ENCODE data around the gene LIPH. TPM values are rescaled to one million over a fixed set of nuclear protein-coding genes. Genes with fewer than 3 reads are reported as not detected.
"Not testable (repeated sequence)": the region's sequence is repeated elsewhere in the genome, so short reads cannot be mapped to it uniquely, and the experiment has no call there.

Gene LIPH
- total and polyA plus RNA-seq, 5 donors: 0.07 to 0.62 (median 0.20) TPM

DNA sequence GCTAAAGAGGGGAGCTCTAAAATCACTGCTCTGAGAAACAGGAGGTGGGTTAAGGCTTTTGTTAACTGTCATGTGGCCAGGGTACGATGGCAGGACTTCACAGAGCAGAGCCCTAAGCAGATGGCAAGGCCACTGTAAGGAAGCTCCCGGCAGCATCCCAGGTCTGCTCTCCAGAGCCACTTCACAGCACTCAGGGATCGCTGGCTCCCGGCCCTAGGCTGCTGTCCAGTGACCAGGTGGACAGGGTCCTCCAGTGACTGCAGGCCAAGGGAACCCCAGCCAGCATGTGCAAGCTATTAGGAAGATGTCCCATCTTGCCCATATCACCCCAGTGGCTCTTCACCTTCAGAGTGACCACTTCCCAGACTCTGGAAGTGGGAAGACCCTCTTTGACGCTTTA is 63.9 kb downstream of the LIPH start:
- Histone ChIP-seq H3K9me3 (ENCODE audit: control insufficient read depth, low read length) (no peaks in the 10 kb centered on the region), H3K4me3 (ENCODE audit: low read length) (no peak overlapping the region), H3K27me3 (ENCODE audit: control insufficient read depth, insufficient read depth) (no peaks in the 10 kb centered on the region), H3K4me1 (ENCODE audit: control insufficient read depth, insufficient read depth, low read length) (no peaks in the 10 kb centered on the region), H3K27ac (ENCODE audit: low read length) (no peak overlapping the region)
- WGBS: 92% methylated on average over 5 of the region's 5 CpGs
- ATAC-seq (peak in 1 of 2 donors; percentile 29), DNase-seq (no peak)
- intact Hi-C loops (cut with DNase I): no loop called here

GRCh38 chr3:185486394-185486793 is 66.0 kb downstream of the LIPH start:
- Histone ChIP-seq H3K4me1 (ENCODE audit: control insufficient read depth, insufficient read depth, low read length) (no peaks in the 10 kb centered on the region), H3K4me3 (ENCODE audit: low read length) (no peak overlapping the region), H3K27me3 (ENCODE audit: control insufficient read depth, insufficient read depth) (no peaks in the 10 kb centered on the region), H3K27ac (ENCODE audit: low read length) (no peak overlapping the region), H3K9me3 (ENCODE audit: control insufficient read depth, low read length) (no peaks in the 10 kb centered on the region)
- DNase-seq: no peak
- intact Hi-C loops (cut with DNase I): no loop called here
- WGBS: 98% methylated on average over 5 of the region's 5 CpGs
- ATAC-seq: no peak

- 58% methylated on average over 3 of the region's 3 CpGs for WGBS
- no peak overlapping the region for H3K27ac ChIP-seq (ENCODE audit: low read length)
- H3K9me3 ChIP-seq (ENCODE audit: control insufficient read depth, low read length): no peaks in the 10 kb centered on the region
- intact Hi-C loops (cut with DNase I): no loop called here
- H3K27me3 ChIP-seq (ENCODE audit: control insufficient read depth, insufficient read depth): no peaks in the 10 kb centered on the region
- DNase-seq (no peak), ATAC-seq (no peak)
- H3K4me1 ChIP-seq (ENCODE audit: control insufficient read depth, insufficient read depth, low read length): no peaks in the 10 kb centered on the region
- H3K4me3 ChIP-seq (ENCODE audit: low read length): no peak overlapping the region
Measured at GRCh38 chr3:185484296-185484695, 68.1 kb downstream of the LIPH start.

DNA sequence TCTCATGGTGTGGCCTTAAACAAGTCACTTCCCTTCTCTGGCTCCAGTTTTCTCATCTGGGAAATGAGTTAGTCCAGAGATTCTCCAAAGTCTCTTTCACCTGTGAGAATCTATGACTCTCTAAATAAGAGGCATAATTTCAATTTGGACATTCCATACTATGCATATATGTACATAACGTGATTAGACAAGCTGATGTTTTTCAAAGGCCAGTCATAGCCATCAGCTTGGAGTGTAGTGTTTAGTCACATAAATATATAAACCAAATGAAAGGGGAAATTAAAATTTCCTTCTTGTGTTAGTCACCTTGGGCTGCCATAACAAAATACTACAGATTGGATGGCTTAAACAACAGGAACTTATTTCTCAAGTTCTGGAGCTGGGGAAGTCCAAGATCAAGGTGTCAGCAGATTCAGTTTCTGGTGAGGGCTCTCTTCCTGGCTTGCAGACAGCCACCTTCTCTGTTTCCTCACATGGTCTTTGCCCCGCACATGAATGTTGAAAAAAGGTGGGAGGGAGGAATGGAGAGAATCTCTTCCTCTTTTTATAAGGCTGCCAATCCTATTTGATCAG is 72.9 kb downstream of the LIPH start:
- intact Hi-C loops (cut with DNase I): no loop called here
- no peak for DNase-seq
- Histone ChIP-seq H3K4me3 (ENCODE audit: low read length) (no peak overlapping the region), H3K4me1 (ENCODE audit: control insufficient read depth, insufficient read depth, low read length) (no peaks in the 10 kb centered on the region), H3K27me3 (ENCODE audit: control insufficient read depth, insufficient read depth) (no peaks in the 10 kb centered on the region), H3K27ac (ENCODE audit: low read length) (no peak overlapping the region), H3K9me3 (ENCODE audit: control insufficient read depth, low read length) (no peaks in the 10 kb centered on the region)
- 92% methylated on average over 2 of the region's 2 CpGs for WGBS
- ATAC-seq: no peak

DNA sequence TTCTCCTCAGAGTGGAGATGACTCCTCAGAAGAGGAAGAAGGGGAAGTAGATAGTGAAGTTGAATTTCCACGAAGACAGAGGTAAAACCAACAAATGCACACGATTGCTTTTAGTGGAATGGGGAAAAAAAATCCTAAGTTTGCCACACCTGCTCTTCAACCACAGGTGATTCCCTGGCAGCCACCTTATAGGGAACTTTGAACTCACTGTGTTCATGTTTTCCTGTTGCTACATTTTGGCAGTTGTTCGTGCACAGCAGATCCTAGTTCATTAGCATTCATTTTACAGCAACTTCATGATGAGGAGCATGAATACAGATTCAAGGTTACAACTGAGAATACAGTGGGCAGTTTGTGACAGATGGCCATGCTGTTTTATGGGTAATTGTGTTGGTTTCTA is 75.1 kb downstream of the LIPH start:
- no peak overlapping the region for H3K27ac ChIP-seq (ENCODE audit: low read length)
- no peaks in the 10 kb centered on the region for H3K4me1 ChIP-seq (ENCODE audit: control insufficient read depth, insufficient read depth, low read length)
- no peaks in the 10 kb centered on the region for H3K9me3 ChIP-seq (ENCODE audit: control insufficient read depth, low read length)
- intact Hi-C loops (cut with DNase I): no loop called here
- H3K4me3 ChIP-seq (ENCODE audit: low read length): no peak overlapping the region
- ATAC-seq (no peak), DNase-seq (no peak)
- 82% methylated on average over 3 of the region's 3 CpGs for WGBS
- H3K27me3 ChIP-seq (ENCODE audit: control insufficient read depth, insufficient read depth): no peaks in the 10 kb centered on the region

DNA sequence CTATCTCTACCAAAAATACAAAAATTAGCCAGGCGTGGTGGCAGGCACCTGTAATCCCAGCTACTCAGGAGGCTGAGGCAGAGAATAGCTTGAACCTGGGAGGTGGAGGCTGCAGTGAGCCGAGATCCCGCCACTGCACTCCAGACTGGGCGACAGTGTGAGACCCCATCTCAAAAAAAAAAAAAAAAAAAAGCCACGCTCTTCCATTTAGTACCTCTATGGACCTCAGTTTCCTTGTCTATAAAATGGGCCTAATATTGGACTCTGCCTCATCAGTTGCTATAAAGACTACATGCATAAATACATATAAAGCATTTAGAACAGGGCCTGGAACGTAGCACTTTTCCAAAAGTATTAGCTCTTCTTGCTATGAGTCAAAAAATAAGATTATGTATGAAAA is 77.5 kb downstream of the LIPH start:
- H3K27ac ChIP-seq (ENCODE audit: low read length); H3K9me3 ChIP-seq (ENCODE audit: control insufficient read depth, low read length); H3K4me3 ChIP-seq (ENCODE audit: low read length); DNase-seq; H3K4me1 ChIP-seq (ENCODE audit: control insufficient read depth, insufficient read depth, low read length); ATAC-seq; H3K27me3 ChIP-seq (ENCODE audit: control insufficient read depth, insufficient read depth); intact Hi-C loops (cut with DNase I): not testable (repeated sequence)
- WGBS: 96% methylated on average over 6 of the region's 6 CpGs

- Histone ChIP-seq H3K27ac (ENCODE audit: low read length) (no peak overlapping the region), H3K9me3 (ENCODE audit: control insufficient read depth, low read length) (no peaks in the 10 kb centered on the region), H3K27me3 (ENCODE audit: control insufficient read depth, insufficient read depth) (no peaks in the 10 kb centered on the region), H3K4me3 (ENCODE audit: low read length) (no peak overlapping the region), H3K4me1 (ENCODE audit: control insufficient read depth, insufficient read depth, low read length) (no peaks in the 10 kb centered on the region)
- intact Hi-C loops (cut with DNase I): no loop called here
- DNase-seq: no peak
- WGBS: 93% methylated on average over 15 of the region's 15 CpGs
- ATAC-seq: no peak
Measured at GRCh38 chr3:185473290-185473815, 79.0 kb downstream of the LIPH start.

DNA sequence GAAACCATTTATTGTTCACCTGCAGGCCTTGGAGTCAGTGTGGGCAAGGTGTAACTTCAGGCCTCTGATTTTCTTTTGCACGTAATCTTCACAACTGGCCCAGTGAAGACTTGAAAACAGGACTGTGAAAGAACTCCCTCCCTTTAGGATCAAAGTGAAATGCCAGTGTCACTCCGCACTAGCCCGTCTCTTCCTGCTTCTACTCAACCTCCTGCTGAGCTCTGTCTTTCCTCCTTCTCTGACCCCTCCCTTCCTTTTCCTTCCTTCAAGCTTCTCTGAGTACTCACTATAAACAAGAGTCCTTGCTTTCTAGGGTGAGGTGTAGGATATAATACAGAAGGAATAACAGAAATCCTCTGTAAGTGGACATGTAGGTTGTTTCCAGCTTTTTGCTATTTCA is 82.1 kb downstream of the LIPH start:
- ATAC-seq (no peak), DNase-seq (no peak)
- Histone ChIP-seq H3K4me1 (ENCODE audit: control insufficient read depth, insufficient read depth, low read length) (no peaks in the 10 kb centered on the region), H3K9me3 (ENCODE audit: control insufficient read depth, low read length) (no peaks in the 10 kb centered on the region), H3K4me3 (ENCODE audit: low read length) (no peak overlapping the region), H3K27ac (ENCODE audit: low read length) (no peak overlapping the region), H3K27me3 (ENCODE audit: control insufficient read depth, insufficient read depth) (no peaks in the 10 kb centered on the region)
- 74% methylated on average over 3 of the region's 3 CpGs for WGBS
- intact Hi-C loops (cut with DNase I): no loop called here

DNA sequence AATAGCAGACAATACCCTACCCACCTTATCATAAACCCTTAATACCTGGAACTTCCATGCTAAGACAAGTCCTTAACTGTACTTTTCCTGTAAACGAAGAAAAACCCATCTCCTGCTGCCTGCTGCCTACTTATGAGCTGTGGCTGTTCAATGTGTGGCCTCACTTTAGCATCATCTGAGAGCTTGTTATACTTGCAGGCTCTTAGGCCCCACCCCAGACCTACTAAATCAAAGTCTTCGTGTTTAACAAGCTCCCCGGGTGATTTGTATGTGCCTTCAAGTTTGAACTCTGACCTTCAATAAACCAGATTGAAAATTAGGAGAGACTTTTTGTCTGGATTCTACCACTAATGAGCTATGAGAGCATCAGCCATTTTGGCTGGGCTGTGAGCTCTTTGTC is 82.8 kb downstream of the LIPH start:
- DNase-seq: no peak
- intact Hi-C loops (cut with DNase I): no loop called here
- Histone ChIP-seq H3K27me3 (ENCODE audit: control insufficient read depth, insufficient read depth) (no peaks in the 10 kb centered on the region), H3K4me3 (ENCODE audit: low read length) (no peak overlapping the region), H3K9me3 (ENCODE audit: control insufficient read depth, low read length) (no peaks in the 10 kb centered on the region), H3K4me1 (ENCODE audit: control insufficient read depth, insufficient read depth, low read length) (no peaks in the 10 kb centered on the region), H3K27ac (ENCODE audit: low read length) (no peak overlapping the region)
- ATAC-seq: no peak
- WGBS: 84% methylated on average over 3 of the region's 3 CpGs

DNA sequence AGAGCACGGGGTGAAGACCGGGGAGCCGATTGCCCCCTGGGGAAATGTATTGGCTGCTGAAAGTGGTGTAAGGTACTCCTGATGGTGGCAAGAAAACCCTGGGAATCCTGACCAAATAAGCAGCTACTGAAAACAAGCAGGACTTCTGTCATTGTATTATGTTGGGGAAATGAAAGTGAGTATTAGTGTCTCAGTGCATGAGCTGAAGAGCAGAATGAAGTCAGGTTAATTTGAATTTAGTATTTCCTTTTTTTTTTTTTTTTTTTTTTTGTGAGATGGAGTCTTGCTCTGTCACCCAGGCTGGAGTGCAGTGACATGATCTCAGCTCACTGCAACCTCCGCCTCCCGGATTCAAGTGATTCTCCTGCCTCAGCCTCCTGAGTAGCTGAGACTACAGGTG is 86.3 kb downstream of the LIPH start:
- 95% methylated on average over 5 of the region's 5 CpGs for WGBS

GRCh38 chr3:185465471-185465870 is 86.9 kb downstream of the LIPH start:
- Histone ChIP-seq H3K27me3 (ENCODE audit: control insufficient read depth, insufficient read depth) (no peaks in the 10 kb centered on the region), H3K4me1 (ENCODE audit: control insufficient read depth, insufficient read depth, low read length) (no peaks in the 10 kb centered on the region), H3K27ac (ENCODE audit: low read length) (no peak overlapping the region), H3K4me3 (ENCODE audit: low read length) (no peak overlapping the region), H3K9me3 (ENCODE audit: control insufficient read depth, low read length) (no peaks in the 10 kb centered on the region)
- intact Hi-C loops (cut with DNase I): no loop called here
- DNase-seq (no peak), ATAC-seq (no peak)
- WGBS: 95% methylated on average over 9 of the region's 9 CpGs

More for the DNA sequence above, 86.3 kb downstream of the LIPH start:
- H3K4me1 ChIP-seq (ENCODE audit: control insufficient read depth, insufficient read depth, low read length); H3K27ac ChIP-seq (ENCODE audit: low read length); ATAC-seq; H3K4me3 ChIP-seq (ENCODE audit: low read length); DNase-seq; intact Hi-C loops (cut with DNase I); H3K9me3 ChIP-seq (ENCODE audit: control insufficient read depth, low read length); H3K27me3 ChIP-seq (ENCODE audit: control insufficient read depth, insufficient read depth): not testable (repeated sequence)
